K562 (cell line): ENCODE measurements around the gene AURKB. TPM values are rescaled to one million over a fixed set of nuclear protein-coding genes. Genes with fewer than 3 reads are reported as not detected.
A peak's percentile ranks its signal among the peaks of the same experiment; 100 is the strongest.

Experiments
- HEY1 ChIP-seq: fragments of 250-450 bp; sonication (Bioruptor Pico); IDR thresholded peaks from 2 replicates; pipeline ENCODE4 v1.5.0; 2020; ENCODE audit warnings: mild to moderate bottlenecking, moderate library complexity, borderline replicate concordance
- HLTF ChIP-seq: fragments of 450-650 bp; IDR thresholded peaks from 2 replicates; pipeline ENCODE4 v1.6.1; 2016
- KAT2B ChIP-seq: IDR thresholded peaks from one replicate; pipeline ENCODE4 v1.6.1; 2012; ENCODE audit warnings: low read depth, mild to moderate bottlenecking, control low read depth, inconsistent platforms, low read length, moderate library complexity
- NCOA1 ChIP-seq: fragments of 450-650 bp; IDR thresholded peaks from 2 replicates; pipeline ENCODE4 v1.6.1; 2016; ENCODE audit warnings: low read depth
- PYGO2 ChIP-seq: fragments of 450-650 bp; IDR thresholded peaks from 2 replicates; pipeline ENCODE4 v1.6.1; 2016; ENCODE audit warnings: mild to moderate bottlenecking, missing genetic modification characterization, moderate library complexity, missing compliant biosample characterization
- RFX5 ChIP-seq: IDR thresholded peaks from 2 replicates; pipeline ENCODE4 v1.6.1; 2011; ENCODE audit warnings: low read depth, mild to moderate bottlenecking, improper control_type of control experiment, low read length
- RHOXF2B ChIP-seq: fragments of 250-450 bp; sonication (Bioruptor Pico); conservative IDR thresholded peaks from 2 replicates; pipeline ENCODE4 v1.5.1; 2021
- SP2 ChIP-seq: IDR thresholded peaks from 2 replicates; pipeline ENCODE4 v1.6.1; 2011; ENCODE audit warnings: mild to moderate bottlenecking, low read depth, low read length, moderate library complexity; ENCODE audit not compliant: poor library complexity, severe bottlenecking; ENCODE audit errors: extremely low read depth
- STAT5A ChIP-seq: IDR thresholded peaks from 2 replicates; pipeline ENCODE4 v1.6.1; 2012; ENCODE audit warnings: low read length, inconsistent platforms, borderline replicate concordance
- ZNF224 ChIP-seq: sonication (generic); formaldehyde crosslinking; IDR thresholded peaks from 2 replicates; pipeline ENCODE4 v1.8.0; 2022; ENCODE audit warnings: mild to moderate bottlenecking, missing genetic modification reagents
- polyA plus RNA-seq, 8 experiments: library from polyadenylated mRNA; depleted of rRNA in 4 of 8; stranded (reverse) in 5 of 8; unstranded in 3 of 8; fragments of >200 nt; fragmentation: Nextera tagmentation in 2 of 8; fragmentation: Illumina TruSeq in 1 of 8; extraction: Ambion mirVana in 2 of 8; extraction: Trizol in 1 of 8; gene quantifications; 2 replicates each; pipeline versions ENCODE4 v1.2.1 to v1.2.3, GENCODE V29; 2011 to 2014; ENCODE audit warnings: inconsistent platforms in 1 of 8, missing spikeins in 1 of 8
- total RNA-seq, 7 experiments: library from RNA; depleted of rRNA in 6 of 7; stranded (reverse); fragments of >200 nt in 6 of 7; fragmentation: Illumina TruSeq in 2 of 7; extraction: Trizol in 2 of 7; gene quantifications; 2 replicates each; pipeline versions ENCODE4 v1.2.1 to v1.2.3, GENCODE V29; 2011 to 2021; ENCODE audit warnings: low replicate concordance in 1 of 7
- TF ChIP-seq, protein P1 (sequence below): conservative IDR thresholded peaks from 2 replicates; pipeline ENCODE4 v1.6.1; 2011; ENCODE audit warnings: low read depth, mild to moderate bottlenecking, low read length; ENCODE audit not compliant: control insufficient read depth
- TF ChIP-seq, protein P2 (sequence below): sonication (generic); formaldehyde crosslinking; IDR thresholded peaks from 2 replicates; pipeline ENCODE4 v1.8.0; 2022; ENCODE audit warnings: mild to moderate bottlenecking, missing genetic modification reagents
- TF ChIP-seq, protein P3 (sequence below): sonication (generic); formaldehyde crosslinking; IDR thresholded peaks from 2 replicates; pipeline ENCODE4 v1.8.0; 2023; ENCODE audit warnings: mild to moderate bottlenecking, missing genetic modification reagents
- TF ChIP-seq, protein P4 (sequence below): IDR thresholded peaks from 2 replicates; pipeline ENCODE4 v1.6.1; 2011; ENCODE audit warnings: borderline replicate concordance, low read depth, mild to moderate bottlenecking, moderate library complexity, low read length; ENCODE audit not compliant: insufficient read depth, poor library complexity, severe bottlenecking
- TF ChIP-seq, protein P5 (sequence below), 2 experiments: IDR thresholded peaks; 2 replicates each; pipeline ENCODE4 v1.6.1; 2012; ENCODE audit warnings: improper control_type of control experiment in 2 of 2, low read depth in 2 of 2, low read length in 2 of 2, borderline replicate concordance in 1 of 2

Gene AURKB
- total and polyA plus RNA-seq, 9 of the 15 experiments (the other 6 are each of a cell fraction or from before 2014, with no cell fraction given) = 27.2 to 114 (median 74.8) TPM

DNA sequence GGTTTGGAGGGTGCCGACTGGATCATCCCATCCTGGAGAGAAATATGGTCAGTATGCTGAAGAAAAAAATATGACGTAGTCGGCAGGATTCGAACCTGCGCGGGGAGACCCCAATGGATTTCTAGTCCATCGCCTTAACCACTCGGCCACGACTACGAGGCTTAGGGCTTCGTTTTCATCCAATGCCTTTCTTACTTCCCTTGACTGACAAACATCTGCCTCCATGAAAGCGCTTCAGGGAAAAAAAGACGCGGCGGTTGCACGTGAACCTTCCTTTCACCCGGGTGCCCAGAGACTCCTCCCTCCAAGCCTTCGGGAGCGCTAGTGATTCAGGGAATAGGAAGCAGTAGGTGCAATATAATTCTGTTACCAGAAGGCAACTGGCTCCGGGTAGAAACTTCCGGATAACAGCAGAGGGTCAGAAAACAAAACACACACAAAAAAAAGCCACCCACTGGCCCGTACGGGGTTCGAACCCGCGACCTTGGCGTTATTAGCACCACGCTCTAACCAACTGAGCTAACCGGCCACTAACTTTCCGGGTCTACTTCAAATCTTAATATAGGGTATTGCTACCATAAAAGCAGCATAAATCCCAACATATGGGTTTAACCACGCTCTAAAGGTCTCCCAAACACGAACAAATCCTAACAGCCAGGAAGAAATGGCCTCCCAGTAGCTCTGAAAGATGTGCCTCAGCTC lies 16.3 kb upstream of the AURKB start (continued):
- TF ChIP-seq, protein P1, sequence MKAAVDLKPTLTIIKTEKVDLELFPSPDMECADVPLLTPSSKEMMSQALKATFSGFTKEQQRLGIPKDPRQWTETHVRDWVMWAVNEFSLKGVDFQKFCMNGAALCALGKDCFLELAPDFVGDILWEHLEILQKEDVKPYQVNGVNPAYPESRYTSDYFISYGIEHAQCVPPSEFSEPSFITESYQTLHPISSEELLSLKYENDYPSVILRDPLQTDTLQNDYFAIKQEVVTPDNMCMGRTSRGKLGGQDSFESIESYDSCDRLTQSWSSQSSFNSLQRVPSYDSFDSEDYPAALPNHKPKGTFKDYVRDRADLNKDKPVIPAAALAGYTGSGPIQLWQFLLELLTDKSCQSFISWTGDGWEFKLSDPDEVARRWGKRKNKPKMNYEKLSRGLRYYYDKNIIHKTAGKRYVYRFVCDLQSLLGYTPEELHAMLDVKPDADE = peak; percentile 50; the same call in 1 of the 2 replicates
- no peak for TF ChIP-seq SP2
- no peak for TF ChIP-seq RFX5
- TF ChIP-seq HEY1 (CRISPR knock-in tag) = peak; percentile 61; the same call in 1 of the 2 replicates
- TF ChIP-seq, protein P2, sequence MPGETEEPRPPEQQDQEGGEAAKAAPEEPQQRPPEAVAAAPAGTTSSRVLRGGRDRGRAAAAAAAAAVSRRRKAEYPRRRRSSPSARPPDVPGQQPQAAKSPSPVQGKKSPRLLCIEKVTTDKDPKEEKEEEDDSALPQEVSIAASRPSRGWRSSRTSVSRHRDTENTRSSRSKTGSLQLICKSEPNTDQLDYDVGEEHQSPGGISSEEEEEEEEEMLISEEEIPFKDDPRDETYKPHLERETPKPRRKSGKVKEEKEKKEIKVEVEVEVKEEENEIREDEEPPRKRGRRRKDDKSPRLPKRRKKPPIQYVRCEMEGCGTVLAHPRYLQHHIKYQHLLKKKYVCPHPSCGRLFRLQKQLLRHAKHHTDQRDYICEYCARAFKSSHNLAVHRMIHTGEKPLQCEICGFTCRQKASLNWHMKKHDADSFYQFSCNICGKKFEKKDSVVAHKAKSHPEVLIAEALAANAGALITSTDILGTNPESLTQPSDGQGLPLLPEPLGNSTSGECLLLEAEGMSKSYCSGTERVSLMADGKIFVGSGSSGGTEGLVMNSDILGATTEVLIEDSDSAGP = no peak
- TF ChIP-seq PYGO2 (tag) = no peak
- peak; percentile 6; the same call in 1 of the 2 replicates for TF ChIP-seq STAT5A
- peak; percentile 74; the same call in 1 of the 2 replicates for TF ChIP-seq HLTF
- TF ChIP-seq RHOXF2B (CRISPR knock-in tag) = 0 out of 2 replicates have a peak, but pooled peaks have one; percentile 44
- TF ChIP-seq KAT2B = no peak
- TF ChIP-seq, protein P3, sequence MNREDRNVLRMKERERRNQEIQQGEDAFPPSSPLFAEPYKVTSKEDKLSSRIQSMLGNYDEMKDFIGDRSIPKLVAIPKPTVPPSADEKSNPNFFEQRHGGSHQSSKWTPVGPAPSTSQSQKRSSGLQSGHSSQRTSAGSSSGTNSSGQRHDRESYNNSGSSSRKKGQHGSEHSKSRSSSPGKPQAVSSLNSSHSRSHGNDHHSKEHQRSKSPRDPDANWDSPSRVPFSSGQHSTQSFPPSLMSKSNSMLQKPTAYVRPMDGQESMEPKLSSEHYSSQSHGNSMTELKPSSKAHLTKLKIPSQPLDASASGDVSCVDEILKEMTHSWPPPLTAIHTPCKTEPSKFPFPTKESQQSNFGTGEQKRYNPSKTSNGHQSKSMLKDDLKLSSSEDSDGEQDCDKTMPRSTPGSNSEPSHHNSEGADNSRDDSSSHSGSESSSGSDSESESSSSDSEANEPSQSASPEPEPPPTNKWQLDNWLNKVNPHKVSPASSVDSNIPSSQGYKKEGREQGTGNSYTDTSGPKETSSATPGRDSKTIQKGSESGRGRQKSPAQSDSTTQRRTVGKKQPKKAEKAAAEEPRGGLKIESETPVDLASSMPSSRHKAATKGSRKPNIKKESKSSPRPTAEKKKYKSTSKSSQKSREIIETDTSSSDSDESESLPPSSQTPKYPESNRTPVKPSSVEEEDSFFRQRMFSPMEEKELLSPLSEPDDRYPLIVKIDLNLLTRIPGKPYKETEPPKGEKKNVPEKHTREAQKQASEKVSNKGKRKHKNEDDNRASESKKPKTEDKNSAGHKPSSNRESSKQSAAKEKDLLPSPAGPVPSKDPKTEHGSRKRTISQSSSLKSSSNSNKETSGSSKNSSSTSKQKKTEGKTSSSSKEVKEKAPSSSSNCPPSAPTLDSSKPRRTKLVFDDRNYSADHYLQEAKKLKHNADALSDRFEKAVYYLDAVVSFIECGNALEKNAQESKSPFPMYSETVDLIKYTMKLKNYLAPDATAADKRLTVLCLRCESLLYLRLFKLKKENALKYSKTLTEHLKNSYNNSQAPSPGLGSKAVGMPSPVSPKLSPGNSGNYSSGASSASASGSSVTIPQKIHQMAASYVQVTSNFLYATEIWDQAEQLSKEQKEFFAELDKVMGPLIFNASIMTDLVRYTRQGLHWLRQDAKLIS = peak; percentile 75; the same call in 1 of the 2 replicates
- TF ChIP-seq, protein P4, sequence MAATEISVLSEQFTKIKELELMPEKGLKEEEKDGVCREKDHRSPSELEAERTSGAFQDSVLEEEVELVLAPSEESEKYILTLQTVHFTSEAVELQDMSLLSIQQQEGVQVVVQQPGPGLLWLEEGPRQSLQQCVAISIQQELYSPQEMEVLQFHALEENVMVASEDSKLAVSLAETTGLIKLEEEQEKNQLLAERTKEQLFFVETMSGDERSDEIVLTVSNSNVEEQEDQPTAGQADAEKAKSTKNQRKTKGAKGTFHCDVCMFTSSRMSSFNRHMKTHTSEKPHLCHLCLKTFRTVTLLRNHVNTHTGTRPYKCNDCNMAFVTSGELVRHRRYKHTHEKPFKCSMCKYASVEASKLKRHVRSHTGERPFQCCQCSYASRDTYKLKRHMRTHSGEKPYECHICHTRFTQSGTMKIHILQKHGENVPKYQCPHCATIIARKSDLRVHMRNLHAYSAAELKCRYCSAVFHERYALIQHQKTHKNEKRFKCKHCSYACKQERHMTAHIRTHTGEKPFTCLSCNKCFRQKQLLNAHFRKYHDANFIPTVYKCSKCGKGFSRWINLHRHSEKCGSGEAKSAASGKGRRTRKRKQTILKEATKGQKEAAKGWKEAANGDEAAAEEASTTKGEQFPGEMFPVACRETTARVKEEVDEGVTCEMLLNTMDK = no peak
- peak; percentile 63 for TF ChIP-seq NCOA1
- TF ChIP-seq, protein P5, sequence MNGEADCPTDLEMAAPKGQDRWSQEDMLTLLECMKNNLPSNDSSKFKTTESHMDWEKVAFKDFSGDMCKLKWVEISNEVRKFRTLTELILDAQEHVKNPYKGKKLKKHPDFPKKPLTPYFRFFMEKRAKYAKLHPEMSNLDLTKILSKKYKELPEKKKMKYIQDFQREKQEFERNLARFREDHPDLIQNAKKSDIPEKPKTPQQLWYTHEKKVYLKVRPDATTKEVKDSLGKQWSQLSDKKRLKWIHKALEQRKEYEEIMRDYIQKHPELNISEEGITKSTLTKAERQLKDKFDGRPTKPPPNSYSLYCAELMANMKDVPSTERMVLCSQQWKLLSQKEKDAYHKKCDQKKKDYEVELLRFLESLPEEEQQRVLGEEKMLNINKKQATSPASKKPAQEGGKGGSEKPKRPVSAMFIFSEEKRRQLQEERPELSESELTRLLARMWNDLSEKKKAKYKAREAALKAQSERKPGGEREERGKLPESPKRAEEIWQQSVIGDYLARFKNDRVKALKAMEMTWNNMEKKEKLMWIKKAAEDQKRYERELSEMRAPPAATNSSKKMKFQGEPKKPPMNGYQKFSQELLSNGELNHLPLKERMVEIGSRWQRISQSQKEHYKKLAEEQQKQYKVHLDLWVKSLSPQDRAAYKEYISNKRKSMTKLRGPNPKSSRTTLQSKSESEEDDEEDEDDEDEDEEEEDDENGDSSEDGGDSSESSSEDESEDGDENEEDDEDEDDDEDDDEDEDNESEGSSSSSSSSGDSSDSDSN (IDR thresholded peaks at IDR 0.05; ENCODE audit: borderline replicate concordance in 1 of 2, low read depth in 2 of 2, low read length in 2 of 2) = 0 out of 4 replicates have a peak, but pooled peaks of 1 of the 2 experiments have one; percentile 28
- no peak for TF ChIP-seq ZNF224 (CRISPR knock-in tag)
